ENCODE data around the gene KIAA0513. TPM values are rescaled to one million over a fixed set of nuclear protein-coding genes. Genes with fewer than 3 reads are reported as not detected.

KIAA0513 gene
- total and polyA plus RNA-seq, 2 experiments from 2014 or later = 12.8 to 24.6 TPM

GRCh38 chr16:84993926-84994325, 33.7 kb upstream of the KIAA0513 start:
- no peaks in the 10 kb centered on the region for H3K4me1 ChIP-seq (ENCODE audit: low read depth)
- no peak for DNase-seq (ENCODE audit: low read depth in 1 of 2, low spot score in 1 of 2)
- no peaks in the 10 kb centered on the region for H3K9me3 ChIP-seq (ENCODE audit: low read depth)
- TF ChIP-seq CTCF (IDR thresholded peaks at IDR 0.05; ENCODE audit: low read depth, low read length) = no peak
- no peaks in the 10 kb centered on the region for H3K27me3 ChIP-seq
- peaks cover 10% of the 10 kb centered on the region for H3K36me3 ChIP-seq
- H3K27ac ChIP-seq = peak overlapping the region; percentile 57
- no peak overlapping the region for H3K4me3 ChIP-seq

- Histone ChIP-seq H3K36me3 (peaks cover 6% of the 10 kb centered on the region), H3K9me3 (ENCODE audit: low read depth) (no peaks in the 10 kb centered on the region), H3K27me3 (no peaks in the 10 kb centered on the region), H3K27ac (no peak overlapping the region), H3K4me3 (no peak overlapping the region), H3K4me1 (ENCODE audit: low read depth) (peaks cover 2% of the 10 kb centered on the region)
- DNase-seq (ENCODE audit: low read depth in 1 of 2, low spot score in 1 of 2) = no peak
- TF ChIP-seq CTCF (IDR thresholded peaks at IDR 0.05; ENCODE audit: low read depth, low read length) = no peak
These were observed 31.9 kb upstream of the KIAA0513 start for GRCh38 chr16:84995663-84996062.

- no peak for DNase-seq (ENCODE audit: low read depth in 1 of 2, low spot score in 1 of 2)
- no peaks in the 10 kb centered on the region for H3K9me3 ChIP-seq (ENCODE audit: low read depth)
- peaks cover 7% of the 10 kb centered on the region for H3K4me1 ChIP-seq (ENCODE audit: low read depth)
- H3K27ac ChIP-seq = no peak overlapping the region
- peaks cover 6% of the 10 kb centered on the region for H3K36me3 ChIP-seq
- TF ChIP-seq CTCF (IDR thresholded peaks at IDR 0.05; ENCODE audit: low read depth, low read length) = no peak
- H3K27me3 ChIP-seq = no peaks in the 10 kb centered on the region
- no peak overlapping the region for H3K4me3 ChIP-seq
These were observed 31.2 kb upstream of the KIAA0513 start for GRCh38 chr16:84996365-84996764.

DNA sequence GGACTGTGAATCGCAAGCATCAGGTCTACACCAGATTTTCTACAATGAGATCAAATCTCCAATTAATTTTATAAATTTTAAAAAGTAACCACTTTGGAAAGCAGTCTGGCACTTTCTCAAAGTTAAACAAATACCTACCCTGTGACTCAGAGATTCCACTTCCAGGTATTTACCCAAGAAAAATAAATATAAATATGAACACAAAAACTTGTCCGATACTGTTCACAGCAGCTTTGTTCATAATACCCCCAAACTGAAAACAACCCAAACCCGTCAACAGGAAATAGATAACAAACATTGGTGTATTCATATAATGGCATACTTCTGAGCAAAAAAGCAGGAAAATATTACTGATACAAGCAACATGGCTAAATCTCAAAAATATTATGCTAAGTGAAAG, 28.4 kb upstream of the KIAA0513 start:
- Histone ChIP-seq H3K4me1 (ENCODE audit: low read depth) (peaks cover 22% of the 10 kb centered on the region), H3K27ac (no peak overlapping the region), H3K36me3 (peaks cover 3% of the 10 kb centered on the region), H3K4me3 (no peak overlapping the region), H3K9me3 (ENCODE audit: low read depth) (no peaks in the 10 kb centered on the region), H3K27me3 (no peaks in the 10 kb centered on the region)
- TF ChIP-seq CTCF (IDR thresholded peaks at IDR 0.05; ENCODE audit: low read depth, low read length) = no peak
- DNase-seq (ENCODE audit: low read depth in 1 of 2, low spot score in 1 of 2) = no peak

GRCh38 chr16:84999857-85000480, 27.6 kb upstream of the KIAA0513 start:
- H3K36me3 ChIP-seq = no peaks in the 10 kb centered on the region
- no peak overlapping the region for H3K4me3 ChIP-seq
- no peaks in the 10 kb centered on the region for H3K9me3 ChIP-seq (ENCODE audit: low read depth)
- peak overlapping the region; percentile 81 for H3K27ac ChIP-seq
- no peak for DNase-seq (ENCODE audit: low read depth in 1 of 2, low spot score in 1 of 2)
- H3K4me1 ChIP-seq (ENCODE audit: low read depth) = peaks cover 30% of the 10 kb centered on the region
- no peak for TF ChIP-seq CTCF (IDR thresholded peaks at IDR 0.05; ENCODE audit: low read depth, low read length)
- no peaks in the 10 kb centered on the region for H3K27me3 ChIP-seq

Data from cardiac muscle cell (in vitro differentiated cells and primary cell).